M059J (cell line): ENCODE results near the gene PSMD11. TPM values are rescaled to one million over a fixed set of nuclear protein-coding genes. Genes with fewer than 3 reads are reported as not detected.

Source experiments
- DNase-seq: peaks from one replicate; pipeline ENCODE4 v3.0.0-alpha.2; 2012; ENCODE audit warnings: low read depth
- total RNA-seq: library from RNA; depleted of rRNA; stranded (reverse); fragments of >200 nt; shearing (Covaris generic); gene quantifications from 2 replicates; pipeline ENCODE4 v1.2.3, GENCODE V29; 2014

Gene PSMD11
- total RNA-seq, 1 experiment from 2014 or later = 102 TPM

DNA sequence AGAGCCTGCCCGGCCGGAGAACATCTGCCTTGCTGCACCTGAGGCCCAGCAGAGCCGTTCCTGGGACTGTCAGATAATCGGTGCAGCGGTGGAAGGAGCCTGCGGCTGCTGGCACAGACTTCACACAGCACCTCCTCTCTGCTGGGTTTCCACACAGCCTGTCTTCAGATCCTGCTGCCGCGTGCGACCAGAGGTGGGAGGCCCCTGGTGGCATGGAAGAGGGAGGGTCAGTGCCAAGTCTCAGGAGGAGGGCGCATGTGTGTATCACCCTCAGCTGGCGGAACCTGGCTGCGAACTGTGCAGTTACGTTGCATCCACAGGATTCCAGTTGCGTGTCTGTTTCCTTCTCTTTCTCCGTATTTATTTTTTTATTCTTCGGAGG, 45.8 kb downstream of the PSMD11 start:
- DNase-seq = no peak

DNA sequence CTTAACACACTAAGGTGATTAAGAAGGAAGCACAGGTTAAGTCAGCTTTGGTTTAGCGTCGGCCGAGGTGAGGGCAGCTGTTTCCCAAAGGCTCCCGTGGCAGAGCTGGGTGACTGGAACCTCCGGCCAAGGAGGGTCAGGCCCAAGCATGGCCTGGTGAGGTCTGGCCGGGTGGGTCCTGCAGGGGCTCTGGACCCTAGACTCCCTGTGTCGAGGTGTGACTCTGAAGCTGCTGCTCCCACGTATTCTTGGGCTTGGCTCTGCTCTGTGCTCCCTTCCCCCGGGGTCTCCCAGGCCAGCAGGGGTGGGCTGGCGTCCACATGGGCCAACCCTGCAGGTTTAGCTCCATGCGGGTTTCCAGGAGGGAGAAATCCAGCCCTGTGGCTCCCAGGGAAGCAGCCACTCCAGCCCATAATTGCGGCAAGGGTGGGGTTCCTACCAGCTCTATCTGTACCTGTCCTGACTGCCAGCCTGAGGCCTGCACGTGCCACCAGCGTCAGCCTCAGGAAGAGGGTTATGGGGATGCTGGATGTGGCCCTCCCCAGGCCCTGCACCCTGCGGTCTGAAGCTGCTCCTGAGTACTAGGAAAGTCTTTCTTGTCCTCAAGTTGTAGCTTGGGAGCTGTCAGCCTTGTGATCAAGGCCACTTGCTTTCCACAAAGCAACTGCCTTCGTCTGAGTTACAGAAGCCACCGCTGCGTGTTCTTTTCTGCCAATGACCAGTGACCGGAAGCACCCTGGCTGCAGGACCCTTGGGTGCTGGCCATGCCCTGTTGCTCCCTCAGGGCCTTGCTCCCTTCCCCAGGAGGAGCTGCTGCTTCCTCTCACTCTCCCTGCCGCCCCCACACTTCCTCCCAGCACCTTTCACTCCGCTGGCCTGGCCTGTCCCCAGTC, 47.3 kb downstream of the PSMD11 start:
- no peak for DNase-seq

DNA sequence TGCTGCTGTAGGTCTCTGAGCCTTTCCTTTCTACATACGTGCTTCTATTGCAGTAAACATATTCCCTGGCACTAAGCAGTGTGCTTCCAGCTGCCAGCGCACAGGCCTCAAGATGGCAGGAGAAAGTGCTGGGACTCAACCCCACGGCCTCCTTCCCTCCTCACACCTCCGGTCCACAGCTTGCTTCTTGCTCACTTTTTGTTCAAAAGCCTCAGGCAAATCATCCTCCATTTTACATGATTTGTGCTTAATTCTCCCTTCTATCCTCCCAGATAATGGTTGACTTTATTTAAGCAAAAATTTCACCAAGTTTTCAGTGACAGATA, 47.9 kb downstream of the PSMD11 start:
- no peak for DNase-seq

DNA sequence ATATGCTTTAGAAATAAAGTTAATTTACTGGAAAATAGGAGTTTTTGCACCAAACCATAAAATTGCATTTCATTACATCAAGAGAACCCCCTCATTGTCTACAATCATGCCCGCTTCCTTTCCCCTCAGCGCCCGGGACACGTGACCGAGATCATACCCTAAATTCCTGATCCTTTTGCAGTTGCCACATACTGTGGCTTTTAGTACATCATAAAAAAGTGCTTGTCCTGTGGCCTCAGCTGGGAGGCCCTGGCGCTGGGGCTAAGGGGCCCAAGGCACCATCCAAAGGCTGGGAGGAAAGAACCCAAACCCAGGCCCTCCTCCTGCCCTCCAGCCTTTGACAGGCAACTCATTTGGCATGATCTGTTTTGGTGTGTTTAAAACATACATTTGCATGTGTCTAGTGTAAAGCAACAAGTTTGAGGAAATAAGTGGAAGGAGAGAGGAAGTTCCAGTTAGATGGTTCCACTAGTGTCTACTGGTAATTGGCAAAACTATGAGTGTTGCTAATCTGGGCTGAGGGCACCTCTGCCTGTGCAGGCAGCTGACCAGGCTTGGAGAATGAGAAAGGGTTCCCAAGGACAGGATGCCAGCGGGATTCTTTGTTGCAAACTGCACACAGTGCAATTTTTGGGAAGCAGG, 48.5 kb downstream of the PSMD11 start:
- DNase-seq = no peak

DNA sequence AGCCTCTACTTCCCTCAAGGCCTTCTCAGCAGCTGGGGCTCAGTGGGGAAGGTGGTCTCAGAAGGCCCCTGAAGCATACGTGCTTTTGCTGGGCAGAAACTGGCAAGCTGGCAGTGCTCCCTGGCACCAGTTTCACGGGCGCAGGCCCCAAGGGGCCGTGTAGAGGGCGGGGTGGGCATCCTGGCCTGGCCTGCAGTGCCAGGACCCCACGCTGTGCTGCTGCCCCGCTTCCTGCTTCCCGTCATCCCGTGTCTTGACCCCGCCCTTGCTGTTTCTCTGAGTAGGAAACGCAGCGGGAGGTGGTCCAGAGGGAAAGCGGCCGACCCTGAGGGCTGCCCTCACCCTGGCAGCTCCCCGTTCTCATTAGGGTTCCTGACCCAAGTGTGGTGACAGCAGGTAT, 49.3 kb downstream of the PSMD11 start:
- DNase-seq = no peak

DNA sequence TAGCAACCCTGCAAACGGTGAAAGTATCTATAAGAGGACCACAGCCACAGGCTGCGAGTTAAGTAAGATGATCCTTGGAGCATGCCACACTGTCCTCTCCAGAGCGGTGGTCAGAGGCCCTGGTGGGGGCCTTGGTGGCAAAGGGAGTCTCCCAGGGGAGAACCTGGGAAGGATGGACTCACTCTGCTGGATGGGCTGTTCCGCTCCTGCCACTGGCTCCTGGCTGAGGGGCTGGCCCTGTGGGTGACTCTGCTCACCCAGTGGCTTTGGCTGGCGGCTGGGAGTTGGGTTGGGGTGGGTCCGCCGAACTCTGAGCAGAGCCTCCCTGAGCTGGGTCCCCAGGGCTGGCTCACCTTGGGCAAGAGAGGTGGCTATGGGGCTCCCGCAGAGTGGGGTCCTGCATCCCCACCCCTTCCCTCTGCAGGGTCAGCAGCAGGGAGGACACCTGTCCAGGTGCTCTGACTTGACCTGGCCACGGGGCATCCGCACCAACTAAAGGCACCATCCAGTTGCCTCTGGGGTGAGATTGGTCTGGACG, 49.7 kb downstream of the PSMD11 start:
- DNase-seq = no peak

DNA sequence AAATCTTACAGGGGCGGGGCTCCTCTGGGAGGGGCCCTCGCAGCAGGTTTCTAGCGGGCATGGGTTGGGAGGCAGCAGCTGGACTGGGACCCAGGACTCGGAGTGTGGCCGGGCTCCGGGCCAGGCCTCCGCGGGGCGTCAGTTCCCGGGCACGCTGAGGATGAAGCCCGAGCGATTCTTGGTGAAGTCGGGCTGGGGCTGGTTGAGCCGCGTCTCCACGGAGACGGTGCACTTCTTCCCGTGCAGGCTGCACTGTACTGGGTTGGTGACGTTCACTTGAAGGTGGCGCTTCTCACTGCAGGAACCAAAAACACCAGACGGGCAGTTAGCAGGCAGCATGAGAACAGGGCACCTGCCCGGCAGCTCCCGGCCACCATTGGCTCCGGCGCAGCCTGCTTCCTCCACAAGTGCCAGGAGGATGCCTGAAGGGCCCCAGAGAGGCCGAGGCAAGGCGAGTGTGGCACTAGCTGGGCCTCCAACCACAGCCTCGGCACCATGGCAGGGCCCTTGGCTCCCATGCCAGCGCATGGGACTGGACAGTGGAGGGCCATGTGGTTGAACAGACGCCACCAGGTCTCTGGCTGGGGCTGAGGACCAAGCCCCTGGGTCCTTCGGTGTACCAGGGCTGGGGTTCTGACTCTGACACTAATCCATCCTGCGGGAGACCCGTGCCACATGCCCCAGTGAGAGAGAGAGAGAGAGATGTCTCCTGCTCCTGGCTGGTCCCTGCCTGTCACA, 50.5 kb downstream of the PSMD11 start:
- DNase-seq = peak; percentile 70

DNA sequence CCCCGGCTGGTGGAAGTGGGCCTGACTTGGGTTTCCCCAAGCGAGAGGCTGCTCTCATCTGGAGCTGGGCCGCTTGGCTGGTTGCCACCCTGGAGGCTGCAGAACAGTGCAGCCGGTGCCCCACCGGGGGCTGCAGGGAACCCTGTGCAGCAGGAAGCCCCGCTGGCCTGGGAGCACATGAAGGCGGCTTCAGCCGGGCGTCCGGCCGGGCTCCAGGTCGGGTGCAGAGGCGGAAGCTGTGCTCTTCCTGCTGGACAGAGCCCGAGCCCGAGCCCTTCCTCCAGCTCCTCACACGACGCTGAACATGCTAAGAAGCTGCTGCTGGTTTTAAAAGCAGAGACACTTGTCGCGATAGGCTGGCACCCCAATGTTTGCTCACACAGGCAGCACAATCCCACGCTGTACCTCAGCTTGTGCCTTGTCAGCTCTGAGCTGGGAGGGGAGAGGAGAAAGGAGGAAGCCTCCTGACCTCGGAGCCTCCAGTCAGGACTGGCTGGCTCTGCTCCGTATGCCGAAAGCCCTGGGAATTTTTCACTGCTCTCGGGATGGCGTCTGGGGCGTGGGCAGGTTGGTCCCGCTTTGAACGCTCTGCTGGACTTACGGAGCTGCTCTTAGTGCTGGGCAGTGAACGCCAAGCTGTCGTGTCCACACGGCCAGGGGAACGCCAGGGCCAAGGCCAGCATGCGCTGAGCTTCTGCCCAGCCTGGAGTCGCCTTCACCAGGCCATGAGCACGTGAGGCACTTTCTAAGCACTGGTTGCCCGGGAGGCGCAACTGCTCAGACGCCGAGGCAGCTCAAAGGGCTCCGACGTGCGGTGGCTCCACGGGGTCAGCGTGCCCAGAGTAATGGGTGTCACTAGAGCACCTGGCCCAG, 51.3 kb downstream of the PSMD11 start:
- DNase-seq = no peak

DNA sequence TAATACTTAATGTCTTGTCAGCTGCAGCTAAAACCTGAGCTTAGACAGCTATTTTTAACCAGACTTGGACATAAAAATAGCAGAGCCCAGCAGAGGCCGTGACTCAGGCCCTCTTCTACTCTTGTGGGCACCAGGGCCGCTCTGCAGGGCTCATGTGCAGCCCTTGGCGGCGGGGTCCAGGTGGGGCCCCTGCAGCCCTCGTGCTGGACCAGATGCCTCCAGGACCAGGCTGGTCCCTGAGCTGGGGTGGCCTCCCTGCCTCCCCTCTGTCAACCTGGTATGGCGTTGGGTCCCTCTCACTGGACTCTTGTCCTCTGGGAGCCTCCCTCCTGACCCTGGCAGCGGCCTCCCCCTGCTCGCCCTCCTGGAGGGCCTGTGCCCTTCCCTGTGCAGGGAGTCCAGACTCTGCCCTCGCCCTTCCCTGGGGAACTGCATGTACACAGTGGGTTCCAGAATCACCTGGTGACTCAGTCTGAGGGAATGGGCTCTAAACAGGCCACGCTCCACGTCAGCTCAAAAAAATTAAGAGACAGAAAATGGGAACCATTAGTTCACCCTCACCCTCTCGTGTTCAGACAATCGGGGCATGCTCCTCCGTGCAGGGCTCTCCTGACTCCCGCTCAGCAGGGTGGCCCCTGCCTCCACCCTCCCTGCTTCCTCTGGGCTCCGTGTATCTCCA, 52.2 kb downstream of the PSMD11 start:
- peak; percentile 93 for DNase-seq

DNA sequence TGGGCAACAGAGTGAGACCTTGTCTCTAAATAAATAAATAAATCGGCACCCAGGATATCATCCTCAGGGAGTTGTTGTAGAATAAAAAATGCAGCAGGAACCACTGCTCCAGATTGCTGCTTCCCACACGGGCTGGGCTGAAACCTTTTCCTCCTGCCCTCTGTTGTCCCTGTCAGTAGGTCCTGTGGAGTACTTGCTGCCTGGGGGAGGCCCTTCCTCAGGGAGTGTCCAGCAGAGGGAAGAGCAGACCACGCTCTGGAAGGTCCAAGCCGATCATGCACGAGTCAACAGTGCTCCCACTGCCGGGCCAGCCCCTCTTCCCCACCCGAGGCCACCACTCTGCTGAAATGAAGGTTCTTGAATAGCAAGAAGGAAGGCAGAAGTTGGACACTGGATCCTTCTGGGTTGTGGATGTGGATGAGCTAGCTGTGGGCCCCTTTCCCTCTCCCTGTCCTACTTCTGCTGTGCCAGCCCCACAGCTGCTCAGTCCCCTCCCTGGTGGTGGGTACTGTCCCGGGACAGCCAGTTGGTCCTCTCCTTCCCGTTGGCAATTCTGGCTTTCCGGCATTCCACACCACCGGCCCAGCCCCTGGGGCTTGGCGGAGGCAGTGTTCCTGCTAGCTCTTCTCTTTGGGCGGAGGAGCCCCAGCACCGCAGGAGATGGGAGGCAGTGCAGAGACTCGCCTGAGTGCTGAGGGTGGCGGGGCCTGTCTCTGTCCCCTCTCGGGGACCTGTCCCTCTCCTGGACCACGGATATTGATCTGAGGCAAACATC, 53.3 kb downstream of the PSMD11 start:
- peak; percentile 57 for DNase-seq

DNA sequence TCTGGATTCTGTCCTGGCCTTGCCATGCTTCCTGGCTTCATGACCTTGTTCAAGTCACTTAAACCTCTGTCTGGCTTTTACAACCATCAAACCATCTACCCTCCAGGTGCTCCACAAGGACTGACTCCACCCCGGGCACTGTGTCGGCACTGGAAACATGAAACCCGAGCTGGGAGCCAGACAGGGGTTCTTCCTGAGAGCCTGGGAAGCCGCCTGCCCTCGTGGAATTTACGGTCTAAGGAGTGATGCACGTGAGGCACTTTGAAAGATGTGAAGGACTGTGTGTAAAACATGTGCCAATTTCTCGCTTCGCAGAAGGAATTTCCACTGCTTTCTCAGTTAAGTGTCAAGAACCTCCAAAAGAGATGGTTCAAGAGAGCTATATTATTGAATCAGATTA, 54.1 kb downstream of the PSMD11 start:
- DNase-seq = no peak

DNA sequence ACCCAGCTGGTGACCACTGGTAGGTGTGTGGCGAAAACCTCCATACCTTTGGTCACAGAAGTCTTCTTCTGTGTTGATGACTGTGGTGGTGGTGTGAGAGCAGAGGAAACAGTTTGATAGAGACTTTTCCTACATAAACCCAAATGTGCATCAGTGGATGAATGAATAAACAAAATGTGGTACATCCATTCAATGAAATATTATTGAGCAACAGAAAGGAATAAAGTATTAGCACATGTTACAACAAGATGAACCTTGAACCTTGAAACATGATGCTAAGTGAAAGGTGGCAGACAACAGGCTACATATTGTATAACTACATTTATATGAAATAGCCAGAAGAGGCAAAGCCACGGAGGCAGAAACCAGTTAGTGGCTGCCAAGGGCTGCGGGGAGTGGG, 57.7 kb downstream of the PSMD11 start:
- DNase-seq = no peak

DNA sequence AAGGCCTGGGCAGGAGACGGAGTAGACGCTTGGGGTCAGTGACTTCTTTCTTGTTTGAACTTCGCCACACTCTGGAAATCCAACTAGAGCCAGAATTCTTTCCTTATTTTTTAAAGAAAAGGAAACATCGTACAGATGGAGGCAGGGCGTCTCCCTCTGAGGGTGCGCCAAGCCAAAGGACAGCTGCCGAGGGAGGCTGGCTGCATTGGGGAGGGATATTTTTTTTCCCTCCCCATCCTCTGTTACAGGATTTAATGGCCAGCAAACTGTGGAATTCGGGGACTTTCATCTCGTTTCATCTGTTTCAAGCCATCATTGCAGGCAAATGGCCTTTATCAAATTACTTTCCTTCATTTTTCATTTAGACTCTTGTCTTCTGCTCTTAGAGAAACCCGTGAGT, 58.4 kb downstream of the PSMD11 start:
- no peak for DNase-seq

DNA sequence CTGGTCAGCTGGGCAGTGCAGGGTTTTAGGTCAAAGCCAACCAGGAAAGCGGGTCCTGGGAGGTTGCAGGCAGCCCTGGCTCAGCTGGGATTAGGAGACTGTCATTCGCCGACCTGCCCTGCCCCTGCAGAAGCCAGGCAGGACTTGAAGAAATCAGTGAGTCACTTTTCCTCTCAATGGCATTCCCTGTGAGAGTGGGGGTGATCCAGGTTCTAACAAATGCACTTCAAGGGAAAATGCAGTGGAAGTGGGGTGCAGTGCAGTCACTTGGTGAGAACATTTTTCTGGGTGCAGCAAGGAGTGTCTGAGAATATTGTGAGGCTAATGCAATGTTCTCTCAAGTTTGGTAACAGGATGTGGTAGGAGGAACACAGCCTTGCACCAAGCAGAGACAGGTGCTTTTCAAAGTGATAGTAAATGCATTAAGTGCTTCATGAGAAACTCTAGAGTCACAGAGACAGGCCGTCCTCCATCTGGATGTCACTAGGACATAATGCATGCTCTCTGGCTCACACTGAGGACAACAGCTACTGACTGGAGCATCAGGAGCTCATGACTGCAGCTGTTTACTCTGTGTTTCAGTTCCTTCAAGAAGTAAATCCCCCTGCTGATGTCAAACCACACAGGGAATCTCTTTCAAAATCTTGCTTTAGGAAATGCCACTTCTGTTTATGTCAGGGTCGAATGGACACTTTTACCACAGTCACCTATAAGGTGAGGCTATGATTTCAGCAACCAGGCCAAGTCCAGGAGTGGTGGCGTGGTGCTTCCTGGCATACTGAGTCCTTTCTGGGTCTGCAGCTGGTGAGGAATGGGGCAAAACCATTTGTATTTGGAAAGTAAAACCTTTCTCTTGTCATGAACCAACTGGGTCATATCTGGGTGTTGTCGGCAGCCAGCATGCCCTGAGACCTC, 59.2 kb downstream of the PSMD11 start:
- DNase-seq = peak; percentile 63

DNA sequence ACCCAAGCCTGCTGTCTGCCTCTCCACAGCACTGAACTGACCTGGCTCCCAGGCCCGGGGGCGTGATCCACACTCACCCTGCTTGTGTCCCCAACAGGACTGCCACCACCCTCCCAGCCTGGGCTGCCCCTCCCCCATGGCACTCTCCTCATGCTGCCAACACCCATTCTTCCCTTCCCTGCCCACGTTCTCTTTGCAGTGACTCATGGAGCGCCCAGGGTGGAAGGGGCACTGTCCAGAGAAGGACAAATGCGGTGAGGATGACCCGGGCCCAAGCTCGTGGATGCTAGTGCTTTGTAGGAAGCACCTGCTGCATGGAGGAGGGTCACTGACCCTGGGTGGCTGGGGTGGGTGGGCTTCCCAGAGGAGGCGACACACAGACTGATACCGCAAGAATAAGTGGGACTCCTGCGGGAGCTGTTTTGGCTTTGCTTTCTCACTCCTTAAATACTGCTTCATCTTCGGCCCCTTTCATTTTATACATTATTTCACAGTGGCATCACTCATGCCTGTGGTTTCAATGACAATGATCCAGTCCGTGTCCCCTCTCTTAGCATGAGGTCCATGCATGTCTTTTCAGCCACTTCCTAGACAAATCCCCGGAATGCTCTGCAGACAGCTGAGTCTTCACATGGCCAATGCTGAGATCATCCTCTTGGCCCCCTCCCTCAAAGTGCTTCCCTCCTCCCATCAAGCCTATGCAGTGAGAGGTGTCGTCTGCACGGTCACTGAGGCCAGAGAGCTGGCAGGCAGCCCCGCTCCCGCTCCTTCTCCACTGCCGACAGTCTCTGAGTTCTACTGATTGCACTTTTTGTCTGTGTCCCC, 60.1 kb downstream of the PSMD11 start:
- peak; percentile 61 for DNase-seq

DNA sequence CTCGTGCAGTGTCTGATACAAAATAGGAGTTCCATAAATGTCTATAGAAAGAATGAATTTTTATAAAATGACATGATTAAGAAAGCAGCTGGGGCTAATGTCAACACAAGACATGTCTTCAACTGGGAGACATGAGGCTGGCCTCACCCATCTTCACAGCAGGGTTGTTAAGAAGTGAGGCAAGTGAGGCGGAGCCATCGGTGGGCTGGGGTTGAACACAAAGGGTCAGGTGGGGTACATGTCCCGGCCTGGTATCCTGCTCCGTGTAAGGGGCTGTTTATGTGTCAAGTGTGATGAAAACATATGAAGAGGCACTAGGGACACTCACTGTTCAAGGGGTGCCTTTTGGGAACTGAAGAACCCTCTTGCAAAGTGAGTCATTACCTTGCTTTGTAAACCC, 64.6 kb downstream of the PSMD11 start:
- no peak for DNase-seq

DNA sequence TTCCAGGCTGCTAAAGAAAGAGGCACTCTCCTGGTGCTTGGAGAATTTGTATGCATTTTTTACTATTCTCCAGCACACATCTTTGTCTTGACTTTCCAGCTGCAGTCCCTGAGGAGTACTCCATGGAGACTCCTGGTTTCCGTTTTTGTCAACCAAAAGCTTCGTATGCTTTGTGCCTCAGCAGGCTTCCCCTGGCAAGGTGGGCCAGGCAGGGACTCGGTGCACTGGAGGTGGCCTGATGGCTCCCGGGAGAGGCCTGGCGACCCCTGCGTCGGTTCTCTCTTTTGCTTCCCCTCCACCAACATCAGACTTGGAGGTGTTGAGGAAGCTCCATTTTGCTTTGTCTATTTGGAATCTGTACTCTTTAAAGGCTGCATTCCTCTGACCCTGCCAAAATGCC, 66.2 kb downstream of the PSMD11 start:
- no peak for DNase-seq

DNA sequence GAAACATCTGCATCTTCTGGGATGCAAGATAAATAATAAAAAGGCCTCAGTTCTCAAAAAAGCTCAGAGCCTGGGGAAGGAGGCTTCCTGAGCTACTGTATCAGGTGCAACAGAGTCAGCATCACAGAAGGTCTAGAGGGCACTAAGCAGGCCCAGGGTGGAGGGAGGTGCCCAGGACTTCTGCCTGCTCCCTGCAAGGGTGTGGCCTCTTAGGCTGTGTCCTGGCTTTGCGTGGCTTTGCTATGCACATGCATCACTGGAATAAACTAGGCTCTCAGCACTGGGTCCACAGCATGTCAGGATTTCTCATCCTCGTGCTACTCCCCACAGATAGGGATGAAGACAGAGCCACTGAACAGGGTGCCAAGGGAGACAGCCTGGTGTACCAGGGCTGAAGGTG, 68.0 kb downstream of the PSMD11 start:
- DNase-seq = no peak
